Stimulated activated CD4-positive, alpha-beta T cell treated with anti-CD3 and anti-CD28 coated beads, TNF-alpha, amount 100 ng/mL, for 1 hour (primary cell): Measurements from ENCODE around the gene WDR77.

Source experiments
- DNase-seq, 3 donors: peaks; one replicate each; pipeline ENCODE4 v3.0.0-alpha.2; 2020; ENCODE audit warnings: low read depth in 3 of 3, low spot score in 1 of 3

WDR77 gene

GRCh38 chr1:111441573-111442192 is 7.4 kb downstream of the WDR77 start:
- DNase-seq: peak; percentile 24 to 47 (median 27)

DNA sequence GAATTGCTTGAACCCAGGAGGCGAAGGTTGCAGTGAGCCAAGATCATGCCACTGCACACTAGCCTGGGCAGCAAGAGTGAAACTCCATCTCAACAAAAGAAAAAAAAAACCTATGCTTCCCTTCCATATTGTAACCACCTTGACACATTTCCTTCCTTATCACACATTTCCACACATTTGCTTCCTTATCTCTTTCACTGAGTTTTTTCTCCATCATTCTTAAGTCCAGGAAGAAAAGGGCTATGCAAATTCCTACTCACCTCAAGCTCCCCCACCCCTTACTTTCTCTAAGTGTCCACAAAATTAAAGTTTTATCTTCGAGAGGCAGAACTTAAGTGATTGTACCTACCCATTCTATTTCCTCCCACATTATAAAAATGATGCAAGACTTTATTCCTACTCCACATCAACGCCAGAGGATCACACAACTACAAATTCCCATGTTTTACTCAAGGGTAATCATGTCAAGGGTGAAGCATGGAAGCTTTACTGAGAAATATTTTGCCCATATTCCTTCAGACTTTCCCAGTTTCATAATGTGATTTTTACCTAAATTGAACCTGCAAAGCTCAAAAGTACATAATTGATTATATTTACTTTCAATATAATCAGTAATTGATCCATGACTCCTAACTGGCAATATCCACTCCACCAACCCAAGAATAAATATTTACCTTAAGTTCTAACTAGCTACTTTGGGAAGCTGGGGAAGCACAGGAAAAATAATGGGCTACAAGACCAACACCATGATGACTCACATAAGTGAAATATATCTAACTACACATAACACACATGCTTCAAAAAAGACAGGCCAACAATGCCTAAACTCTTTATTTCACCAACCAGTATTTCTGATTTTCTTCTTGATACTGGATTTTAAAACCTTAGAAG is 9.3 kb downstream of the WDR77 start:
- DNase-seq: no peak

DNA sequence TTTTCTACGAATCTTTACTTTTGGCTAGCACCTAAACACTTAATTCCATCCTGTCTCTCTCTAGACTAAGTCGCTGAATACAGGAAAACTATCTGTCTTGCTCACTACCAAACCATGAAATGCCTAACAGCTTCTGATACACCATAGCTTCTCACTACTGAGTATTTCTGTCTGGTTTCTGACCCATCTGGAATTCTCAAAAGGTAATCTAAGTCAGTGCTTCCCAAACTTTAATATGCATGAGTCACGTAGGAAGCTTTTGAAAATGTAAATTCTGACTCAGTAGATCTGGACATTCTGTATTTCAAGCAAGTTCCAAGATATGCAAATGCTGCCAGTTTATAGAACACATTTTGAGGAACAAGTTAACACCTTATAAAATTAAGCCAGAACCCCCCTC is 12.3 kb downstream of the WDR77 start:
- DNase-seq: no peak

- no peak for DNase-seq
These were observed 24.8 kb downstream of the WDR77 start for GRCh38 chr1:111424281-111424680.

DNA sequence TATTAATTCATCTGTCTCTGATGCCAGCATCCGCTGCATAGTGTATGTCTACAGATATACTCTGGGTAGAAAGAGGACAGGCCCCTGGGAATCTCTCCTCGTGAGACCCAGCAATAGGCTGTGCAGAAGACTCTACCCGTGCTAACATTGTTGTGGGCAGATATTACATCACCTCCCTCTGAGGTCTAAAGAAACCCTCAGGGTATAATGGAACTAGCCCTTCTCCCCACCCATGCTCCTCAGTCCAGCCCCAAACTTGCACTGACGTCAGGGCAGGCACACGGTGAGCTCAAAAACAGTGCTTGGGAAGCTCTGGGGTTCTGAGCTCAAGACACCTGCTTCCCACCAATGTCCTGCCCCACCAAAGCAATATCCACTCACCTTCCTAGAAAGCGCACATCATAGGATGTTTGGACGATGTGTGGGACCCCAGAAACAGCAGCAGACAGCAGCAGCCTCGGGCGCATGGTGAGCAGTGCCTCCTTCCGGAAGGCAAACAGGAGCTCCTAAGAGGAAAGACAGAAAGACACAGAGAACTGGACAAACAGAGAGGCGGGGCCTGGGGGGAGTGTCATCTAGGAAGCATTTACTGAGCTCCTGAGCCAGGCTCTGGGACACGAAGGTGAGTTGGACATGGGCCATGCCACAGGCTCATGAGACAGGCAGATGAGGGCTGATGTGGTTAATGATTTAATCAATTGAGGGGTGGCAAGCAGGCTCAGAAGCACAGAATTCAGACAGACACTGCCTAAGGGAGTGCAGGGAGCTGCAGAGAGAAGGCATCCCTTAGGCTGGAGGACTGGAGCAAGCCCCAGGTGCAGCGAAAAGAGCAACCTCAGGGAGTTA is 26.3 kb downstream of the WDR77 start:
- DNase-seq: no peak

DNA sequence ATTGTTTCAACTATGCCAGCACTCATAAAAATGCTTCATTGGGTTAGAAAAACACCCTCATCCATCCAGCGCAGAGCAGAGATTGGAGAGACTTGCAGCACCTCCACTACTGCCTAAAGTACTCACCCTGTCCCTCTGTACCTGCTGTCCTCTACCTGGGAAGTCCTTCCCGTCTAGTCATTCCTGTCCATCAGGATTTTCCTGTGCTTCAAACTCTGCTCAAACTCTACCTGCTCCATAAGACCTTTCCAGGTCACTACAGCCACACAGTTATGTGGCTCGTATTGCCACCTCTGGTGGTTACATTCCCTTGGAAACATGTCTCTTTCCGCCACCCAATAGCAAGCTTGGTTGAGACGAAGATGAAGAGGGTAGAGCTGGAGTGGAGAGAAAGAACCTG is 28.7 kb downstream of the WDR77 start:
- DNase-seq: no peak

GRCh38 chr1:111419037-111419436 is 30.0 kb downstream of the WDR77 start:
- no peak for DNase-seq

DNA sequence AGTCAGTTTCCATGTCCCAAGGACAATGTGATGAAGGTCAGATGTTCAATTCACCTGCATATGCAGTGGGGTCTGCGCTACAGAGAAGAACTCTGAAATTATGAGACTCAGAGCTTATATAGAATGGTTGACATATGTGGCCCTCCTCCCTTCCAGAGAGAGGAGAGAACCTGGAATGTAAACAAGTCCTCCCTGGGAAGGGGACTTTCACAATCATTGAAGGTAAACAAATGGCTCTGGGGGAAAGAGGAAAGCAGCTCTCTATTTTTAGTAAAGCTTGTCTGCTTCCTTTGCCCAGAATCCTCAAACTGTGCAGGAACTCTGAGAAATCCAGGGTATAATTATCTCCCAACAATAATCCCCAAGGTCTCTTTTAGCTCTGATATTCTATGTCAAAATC is 31.3 kb downstream of the WDR77 start:
- no peak for DNase-seq

GRCh38 chr1:111415461-111415860 is 33.6 kb downstream of the WDR77 start:
- DNase-seq: no peak

GRCh38 chr1:111414756-111415155 is 34.3 kb downstream of the WDR77 start:
- no peak for DNase-seq

GRCh38 chr1:111412839-111413238 is 36.2 kb downstream of the WDR77 start:
- DNase-seq: no peak

- no peak for DNase-seq
These were observed 41.8 kb downstream of the WDR77 start for GRCh38 chr1:111407301-111407700.

GRCh38 chr1:111406321-111406768 is 42.7 kb downstream of the WDR77 start:
- peak in 2 of 3 donors; percentile 3 to 26 for DNase-seq

DNA sequence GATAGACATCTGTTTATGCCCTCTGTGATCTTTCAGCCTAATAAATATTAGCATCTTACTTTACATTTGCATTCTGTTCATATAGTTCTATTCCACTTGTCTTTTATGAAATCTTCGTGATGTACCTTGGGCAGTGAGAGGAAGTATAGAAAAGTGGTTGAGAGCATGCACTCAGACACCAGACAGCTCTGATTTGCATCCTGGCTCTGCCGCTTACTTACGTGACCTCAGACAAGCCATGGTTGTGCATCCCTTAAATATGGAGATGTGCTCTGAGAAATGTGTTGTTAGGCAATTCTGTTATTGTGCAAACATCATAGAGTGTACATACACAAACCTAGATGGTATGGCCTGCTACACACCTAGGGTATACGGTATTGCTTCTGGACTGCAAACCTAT is 44.5 kb downstream of the WDR77 start:
- no peak for DNase-seq

DNA sequence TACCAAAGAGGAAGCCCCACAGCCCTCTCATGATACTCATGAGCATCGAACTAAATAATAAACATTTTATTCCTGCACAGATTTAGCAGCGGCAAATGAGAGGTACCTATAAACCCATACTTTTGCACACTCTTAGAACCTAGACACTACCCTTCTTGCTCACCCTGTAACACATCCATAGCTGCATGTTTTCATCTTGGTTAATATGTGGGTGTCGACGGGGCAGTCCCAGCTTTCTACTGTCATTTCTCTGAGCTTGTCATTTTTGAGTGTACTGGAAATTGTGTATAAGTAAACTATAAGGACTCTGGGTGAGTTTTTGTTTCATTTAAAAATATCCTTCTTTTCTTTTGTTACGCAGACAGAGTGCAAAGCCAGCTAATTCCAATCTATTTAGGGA is 47.0 kb downstream of the WDR77 start:
- DNase-seq: no peak

DNA sequence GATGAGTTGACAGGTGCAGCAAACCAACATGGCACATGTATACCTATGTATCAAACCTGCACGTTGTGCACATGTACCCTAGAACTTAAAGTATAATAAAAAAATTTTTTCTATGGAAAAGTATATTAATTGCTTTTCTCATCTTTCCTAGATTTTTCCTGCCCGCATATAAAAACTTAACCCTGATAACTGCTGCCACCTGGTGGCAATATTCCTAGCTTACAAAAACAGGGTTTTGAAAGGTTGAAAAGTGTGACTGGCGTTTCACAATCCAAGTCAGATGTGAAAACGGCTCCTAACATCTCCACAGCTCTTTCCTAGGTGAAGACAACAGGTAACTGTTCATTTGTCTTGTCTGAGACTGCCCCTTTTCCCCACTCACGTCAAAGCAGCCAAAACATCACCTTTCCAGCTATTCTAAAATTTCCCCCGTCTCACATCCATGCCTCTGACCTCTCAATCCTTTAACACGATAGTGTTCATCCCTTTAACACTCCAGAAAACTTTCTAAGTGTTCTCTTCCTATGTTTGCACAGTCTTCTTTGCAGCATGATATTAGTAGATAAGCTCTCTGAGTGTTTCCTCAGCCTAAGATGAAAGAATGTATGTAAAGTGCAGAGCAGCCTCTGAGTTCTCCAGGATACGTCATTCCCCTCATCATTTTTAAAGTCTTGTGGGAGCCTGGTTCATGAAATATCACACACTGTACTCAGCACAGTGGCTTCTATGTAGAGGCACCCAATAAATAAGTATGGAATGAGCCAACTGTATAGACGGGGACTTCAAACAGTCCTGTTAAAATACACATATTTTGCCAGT is 49.1 kb downstream of the WDR77 start:
- DNase-seq: no peak

DNA sequence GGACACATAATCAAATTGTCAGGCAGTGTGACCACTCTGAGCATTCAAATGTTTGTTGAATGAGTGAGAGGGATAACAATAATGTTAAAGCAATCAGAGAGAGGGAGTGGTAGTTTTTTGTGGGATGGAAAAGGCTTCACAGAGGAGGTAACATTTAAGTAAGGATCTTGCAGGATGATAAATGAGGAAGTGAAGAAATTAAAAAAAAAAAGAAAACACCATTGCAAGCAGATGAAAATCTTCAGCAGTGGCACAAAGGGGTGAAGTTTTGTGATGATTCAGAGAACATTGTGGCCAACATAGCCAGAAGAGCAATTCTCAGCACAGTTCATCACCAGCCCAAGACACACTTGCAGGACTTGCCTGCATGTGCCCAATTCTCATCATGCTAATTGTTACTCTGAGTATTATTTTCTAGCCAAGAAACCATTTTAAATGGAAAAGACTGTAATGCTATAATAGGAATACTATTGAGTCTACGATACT is 56.6 kb downstream of the WDR77 start:
- DNase-seq: no peak

GRCh38 chr1:111392042-111392441 is 57.0 kb downstream of the WDR77 start:
- DNase-seq: no peak
